Measurements from ENCODE around the gene GNPTG. TPM values are rescaled to one million over a fixed set of nuclear protein-coding genes. Genes with fewer than 3 reads are reported as not detected.
A peak's percentile ranks its signal among the peaks of the same experiment; 100 is the strongest.

Gene GNPTG
- total RNA-seq, 2 donors from 2014 or later: 99.6 to 132 TPM

DNA sequence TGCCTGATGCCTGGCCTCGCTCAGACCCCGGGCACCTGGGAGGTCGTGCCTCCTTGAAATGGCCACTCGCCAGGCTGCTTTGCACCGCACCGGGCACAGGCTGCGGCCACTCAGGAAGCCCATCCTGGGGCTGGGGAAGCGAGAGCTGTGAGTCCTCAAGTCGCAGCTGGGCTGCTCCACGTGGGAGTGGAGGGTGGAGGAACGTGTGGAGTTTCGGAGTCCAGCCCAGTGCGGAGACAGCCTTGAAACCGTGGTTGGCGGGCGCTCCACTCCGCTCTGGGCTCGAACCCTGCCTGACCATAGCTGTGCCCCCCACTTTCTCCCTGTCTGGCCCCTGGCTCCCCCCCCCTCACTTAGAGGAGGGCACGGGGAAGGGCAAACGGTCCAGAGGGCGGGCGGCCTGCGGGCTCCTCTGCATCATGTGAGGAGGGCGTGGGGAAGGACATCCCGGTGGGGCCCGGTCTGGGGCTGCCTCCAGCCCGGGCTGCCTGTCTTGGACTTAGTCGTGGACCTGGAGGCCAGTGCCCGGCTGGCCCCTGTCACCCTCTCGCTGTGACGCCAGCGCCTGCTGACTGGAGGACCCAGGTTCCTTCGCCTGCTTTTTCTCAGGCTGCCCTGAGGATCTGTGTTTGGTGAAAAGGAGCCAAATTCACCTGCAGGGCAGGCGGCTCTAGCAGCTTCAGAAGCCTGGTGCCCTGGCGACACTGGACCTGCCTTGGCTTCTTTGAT, 39.8 kb upstream of the GNPTG start:
- 19% methylated on average over 35 of the region's 35 CpGs for WGBS
- peak overlapping the region; percentile 68 to 75 for H3K4me3 ChIP-seq

DNA sequence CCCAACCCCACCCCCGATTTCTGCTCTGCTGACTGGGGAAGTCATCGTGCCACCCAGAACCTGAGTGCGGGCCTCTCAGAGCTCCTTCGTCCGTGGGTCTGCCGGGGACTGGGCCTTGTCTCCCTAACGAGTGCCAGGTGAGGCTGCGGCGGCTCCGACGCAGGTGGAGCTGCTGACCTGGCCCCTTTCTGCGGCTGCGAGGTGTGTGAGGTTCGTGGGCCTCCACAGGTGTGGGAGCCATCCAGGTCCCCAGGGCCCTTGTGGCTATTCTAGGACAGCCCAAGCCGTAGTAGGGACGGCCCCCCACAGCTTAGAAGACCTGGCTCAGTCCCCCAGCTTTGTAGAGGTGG, 39.3 kb upstream of the GNPTG start:
- Histone ChIP-seq H3K4me3 (no peak overlapping the region), H3K9me3 (no peaks in the 10 kb centered on the region), H3K36me3 (peaks cover 15 to 21% of the 10 kb centered on the region in 2 donors), H3K27ac (no peak overlapping the region), H3K27me3 (replicated peaks; ENCODE audit: insufficient read depth) (no peaks in the 10 kb centered on the region), H3K4me1 (replicated peaks) (peaks cover 19% of the 10 kb centered on the region)
- no peak for TF ChIP-seq POLR2A (IDR thresholded peaks at IDR 0.05)
- no peak for TF ChIP-seq CTCF (IDR thresholded peaks at IDR 0.05)
- TF ChIP-seq POLR2AphosphoS5 (IDR thresholded peaks at IDR 0.05): no peak
- intact Hi-C loops (cut with DNase I): no loop called here
- no peak for DNase-seq (ENCODE audit: low spot score)
- 58% methylated on average over 13 of the region's 16 CpGs for WGBS

More for the DNA sequence above, 39.8 kb upstream of the GNPTG start:
- Histone ChIP-seq H3K27me3 (replicated peaks; ENCODE audit: insufficient read depth) (no peaks in the 10 kb centered on the region), H3K27ac (peak overlapping the region; percentile 2 to 22), H3K4me1 (replicated peaks) (peaks cover 19% of the 10 kb centered on the region), H3K36me3 (peaks cover 13 to 19% of the 10 kb centered on the region in 2 donors), H3K9me3 (no peaks in the 10 kb centered on the region)
- intact Hi-C loops (cut with DNase I): no loop called here
- TF ChIP-seq POLR2AphosphoS5 (IDR thresholded peaks at IDR 0.05) (no peak), POLR2A (IDR thresholded peaks at IDR 0.05) (no peak), CTCF (IDR thresholded peaks at IDR 0.05) (no peak)
- DNase-seq (ENCODE audit: low spot score): no peak

- Histone ChIP-seq H3K4me1 (replicated peaks) (peaks cover 19% of the 10 kb centered on the region), H3K36me3 (peaks cover 20 to 21% of the 10 kb centered on the region in 2 donors), H3K9me3 (no peaks in the 10 kb centered on the region), H3K27me3 (replicated peaks; ENCODE audit: insufficient read depth) (no peaks in the 10 kb centered on the region), H3K27ac (no peak overlapping the region), H3K4me3 (no peak overlapping the region)
- intact Hi-C loops (cut with DNase I): no loop called here
- WGBS: 81% methylated on average over 15 of the region's 15 CpGs
- no peak for DNase-seq (ENCODE audit: low spot score)
- TF ChIP-seq CTCF (IDR thresholded peaks at IDR 0.05) (no peak), POLR2A (IDR thresholded peaks at IDR 0.05) (no peak), POLR2AphosphoS5 (IDR thresholded peaks at IDR 0.05) (no peak)
Measured at GRCh38 chr16:1312903-1313302, 38.8 kb upstream of the GNPTG start.

DNA sequence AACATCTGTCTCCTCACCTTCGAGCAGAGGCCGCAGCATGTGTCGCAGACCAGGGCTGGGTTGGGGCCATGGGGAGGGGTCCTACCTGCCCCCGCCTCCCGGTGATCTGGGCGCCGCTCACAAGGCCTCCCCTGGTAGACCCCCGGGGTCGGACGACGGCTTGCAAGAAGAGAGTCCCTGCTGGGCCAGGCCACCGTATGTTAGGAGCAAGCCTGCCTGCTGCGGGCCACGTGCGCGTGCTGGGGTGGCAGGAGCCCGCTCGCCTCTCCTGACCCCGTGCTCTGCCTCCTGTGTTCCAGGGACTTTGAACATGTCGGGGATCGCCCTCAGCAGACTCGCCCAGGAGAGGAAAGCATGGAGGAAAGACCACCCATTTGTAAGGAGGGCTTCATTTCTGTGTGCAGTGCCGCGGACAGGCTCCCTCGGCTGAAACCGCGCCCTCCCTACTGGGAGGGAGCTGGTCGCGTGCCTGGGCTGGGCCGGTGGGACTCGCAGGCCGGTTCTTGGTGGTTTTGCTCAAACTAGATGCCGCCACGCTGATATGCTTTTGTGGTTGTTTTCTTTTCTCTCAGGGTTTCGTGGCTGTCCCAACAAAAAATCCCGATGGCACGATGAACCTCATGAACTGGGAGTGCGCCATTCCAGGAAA, 37.9 kb upstream of the GNPTG start:
- WGBS: 81% methylated on average over 36 of the region's 38 CpGs
- Histone ChIP-seq H3K27ac (no peak overlapping the region), H3K4me3 (no peak overlapping the region), H3K36me3 (peaks cover 27 to 28% of the 10 kb centered on the region in 2 donors), H3K27me3 (replicated peaks; ENCODE audit: insufficient read depth) (no peaks in the 10 kb centered on the region), H3K4me1 (replicated peaks) (peaks cover 19% of the 10 kb centered on the region), H3K9me3 (no peaks in the 10 kb centered on the region)
- no peak for DNase-seq (ENCODE audit: low spot score)
- TF ChIP-seq POLR2A (IDR thresholded peaks at IDR 0.05) (no peak), CTCF (IDR thresholded peaks at IDR 0.05) (no peak), POLR2AphosphoS5 (IDR thresholded peaks at IDR 0.05) (no peak)
- intact Hi-C loops (cut with DNase I): no loop called here
